GM10847 (cell line): ENCODE results near the gene CCDC63.

Experiments used
- POLR2A ChIP-seq: IDR thresholded peaks from 2 replicates; pipeline ENCODE4 v1.6.1; 2011; ENCODE audit not compliant: insufficient read length; ENCODE audit errors: extremely low read depth

Gene CCDC63

GRCh38 chr12:110860833-110861296, 14.1 kb downstream of the CCDC63 start:
- TF ChIP-seq POLR2A = no peak

GRCh38 chr12:110861729-110862128, 14.9 kb downstream of the CCDC63 start:
- no peak for TF ChIP-seq POLR2A

- TF ChIP-seq POLR2A = no peak
These were observed 15.5 kb downstream of the CCDC63 start for GRCh38 chr12:110862329-110862728.

GRCh38 chr12:110863161-110863560, 16.4 kb downstream of the CCDC63 start:
- TF ChIP-seq POLR2A = no peak

- no peak for TF ChIP-seq POLR2A
These were observed 18.7 kb downstream of the CCDC63 start for GRCh38 chr12:110865521-110865920.

GRCh38 chr12:110869026-110869425, 22.2 kb downstream of the CCDC63 start:
- no peak for TF ChIP-seq POLR2A

DNA sequence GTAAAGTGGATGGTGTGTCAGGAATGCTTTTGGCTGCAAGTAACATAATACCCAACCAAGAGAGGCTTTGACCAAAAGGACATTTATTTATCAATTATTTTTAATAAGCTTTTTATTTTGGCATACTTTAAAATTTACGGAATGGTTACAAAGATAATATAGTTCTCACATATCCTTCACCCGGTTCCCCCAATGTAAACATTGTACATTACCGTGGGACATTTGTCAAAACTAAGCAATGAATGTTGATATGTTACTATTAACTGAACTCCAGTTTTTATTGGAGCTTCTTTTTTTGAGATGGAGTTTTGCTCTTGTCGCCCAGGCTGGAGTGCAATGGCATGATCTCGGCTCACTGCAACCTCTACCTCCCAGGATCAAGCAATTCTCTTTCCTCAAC, 23.0 kb downstream of the CCDC63 start:
- TF ChIP-seq POLR2A = no peak

- no peak for TF ChIP-seq POLR2A
These were observed 25.3 kb downstream of the CCDC63 start for GRCh38 chr12:110872100-110872499.

DNA sequence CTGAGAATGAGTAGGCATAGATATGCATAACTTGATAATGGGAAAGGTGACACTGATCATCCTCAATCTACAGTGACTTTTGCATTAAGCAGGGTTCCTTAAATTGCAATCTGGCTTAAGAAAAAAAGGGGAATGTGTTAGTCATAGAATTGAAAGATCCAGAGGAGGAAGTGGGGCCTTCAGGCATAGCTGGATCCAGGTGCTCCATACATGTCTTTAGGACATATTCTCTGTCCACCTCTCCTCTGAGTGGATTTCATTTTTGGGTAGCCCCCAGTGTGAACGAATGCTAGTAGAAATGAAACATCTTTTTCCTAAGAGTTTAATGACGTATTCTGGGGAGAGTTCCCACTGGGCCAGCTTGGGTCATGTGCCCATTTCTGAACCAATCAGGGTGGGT, 27.6 kb downstream of the CCDC63 start:
- no peak for TF ChIP-seq POLR2A

- TF ChIP-seq POLR2A = no peak
These were observed 28.0 kb downstream of the CCDC63 start for GRCh38 chr12:110874781-110875180.

- TF ChIP-seq POLR2A = no peak
These were observed 33.9 kb downstream of the CCDC63 start for GRCh38 chr12:110880651-110881050.

GRCh38 chr12:110883251-110883650, 36.5 kb downstream of the CCDC63 start:
- no peak for TF ChIP-seq POLR2A

- TF ChIP-seq POLR2A = no peak
These were observed 38.5 kb downstream of the CCDC63 start for GRCh38 chr12:110885152-110885840.

DNA sequence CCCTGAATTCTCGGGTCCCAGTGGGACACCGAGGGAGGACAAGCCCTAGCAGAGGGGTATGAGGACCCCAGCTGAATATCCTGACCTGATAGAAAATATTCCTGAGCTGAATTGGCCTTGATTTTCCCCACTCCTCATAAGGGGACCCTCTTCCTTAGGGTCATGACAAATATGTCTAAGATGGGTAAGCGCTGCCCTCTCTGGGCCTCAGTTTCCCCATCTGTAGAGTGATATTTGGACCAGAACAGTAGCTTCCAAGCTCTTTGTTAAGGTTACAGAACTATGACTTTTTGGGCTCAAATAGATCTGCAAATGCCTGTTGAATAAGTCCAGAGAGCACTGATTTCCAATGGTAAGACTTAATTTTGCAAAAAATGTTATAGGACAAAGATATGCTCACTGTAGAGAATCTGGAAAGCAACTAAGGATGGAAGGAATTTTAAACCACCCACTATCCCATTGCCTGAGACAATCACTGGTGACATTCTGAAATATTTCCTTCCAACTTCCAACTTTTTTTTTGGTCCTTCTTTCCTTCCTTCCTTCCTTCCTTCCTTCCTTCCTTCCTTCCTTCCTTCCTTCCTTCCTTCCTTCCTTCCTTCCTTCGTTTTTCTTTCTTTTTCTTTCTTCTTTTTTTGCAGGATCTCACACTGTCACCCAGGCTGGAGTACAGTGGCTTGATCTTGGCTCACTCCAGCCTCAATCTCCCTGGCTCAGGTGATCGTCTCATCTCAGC, 41.6 kb downstream of the CCDC63 start:
- no peak for TF ChIP-seq POLR2A

DNA sequence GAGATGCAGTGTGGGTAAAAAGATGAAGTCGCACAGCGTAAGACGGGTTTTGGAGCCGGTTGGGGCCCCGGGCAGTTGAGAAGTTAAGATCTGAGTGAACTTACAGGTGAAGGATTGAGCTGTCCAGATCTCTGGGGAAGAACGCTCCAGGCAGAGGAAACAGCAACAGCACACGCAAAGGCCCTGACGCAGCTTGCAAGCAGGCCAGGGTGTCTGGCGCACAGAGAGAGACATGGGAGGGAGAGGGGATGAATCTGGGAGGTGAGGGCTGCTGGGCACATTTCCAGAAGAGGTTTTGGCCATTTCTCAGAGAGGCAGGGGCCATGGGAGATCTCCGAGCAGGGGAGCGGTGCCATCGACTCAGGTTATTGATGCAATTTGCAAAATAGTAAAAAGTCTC, 42.6 kb downstream of the CCDC63 start:
- no peak for TF ChIP-seq POLR2A

DNA sequence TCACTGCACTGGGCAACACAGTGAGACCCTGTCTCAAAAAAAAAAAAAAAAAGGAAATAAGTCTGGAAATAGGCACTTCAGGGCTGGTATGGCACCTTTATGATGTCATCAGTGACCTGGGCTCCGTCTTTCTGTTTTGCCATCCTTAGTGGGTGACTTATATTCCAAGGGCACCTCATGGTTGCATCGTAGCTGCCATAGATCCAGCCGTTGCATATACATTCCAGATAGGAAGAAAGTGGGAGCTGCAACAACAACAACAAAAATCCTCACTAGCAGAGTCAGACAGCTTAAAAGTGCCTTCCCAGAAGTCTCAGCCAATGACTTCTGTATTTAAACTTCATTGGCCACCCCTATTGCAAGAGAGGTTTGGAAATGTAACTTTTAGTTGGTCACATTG, 47.2 kb downstream of the CCDC63 start:
- TF ChIP-seq POLR2A = no peak
